ENCODE results near the gene SIL1.

SIL1 gene

DNA sequence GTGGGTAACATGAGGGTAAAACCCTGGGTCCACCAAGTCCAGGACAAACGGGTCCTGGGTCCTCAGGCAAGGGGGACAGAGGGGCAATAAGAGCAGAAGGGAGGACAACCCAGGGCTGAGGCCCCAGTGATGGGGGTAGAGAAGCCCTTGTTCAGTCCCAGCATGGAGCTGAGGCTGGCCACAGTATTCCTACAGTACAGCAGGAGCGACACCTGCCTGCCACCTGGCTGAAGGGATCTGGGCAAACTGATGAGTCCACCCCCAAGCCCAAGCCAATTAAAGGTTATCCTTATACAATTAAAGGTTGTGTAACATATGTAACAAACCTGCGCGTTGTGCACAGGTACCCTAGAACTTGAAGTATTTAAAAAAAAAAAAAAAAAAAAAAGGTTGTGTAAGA, 225.3 kb downstream of the SIL1 start:
- no peak for DNase-seq

DNA sequence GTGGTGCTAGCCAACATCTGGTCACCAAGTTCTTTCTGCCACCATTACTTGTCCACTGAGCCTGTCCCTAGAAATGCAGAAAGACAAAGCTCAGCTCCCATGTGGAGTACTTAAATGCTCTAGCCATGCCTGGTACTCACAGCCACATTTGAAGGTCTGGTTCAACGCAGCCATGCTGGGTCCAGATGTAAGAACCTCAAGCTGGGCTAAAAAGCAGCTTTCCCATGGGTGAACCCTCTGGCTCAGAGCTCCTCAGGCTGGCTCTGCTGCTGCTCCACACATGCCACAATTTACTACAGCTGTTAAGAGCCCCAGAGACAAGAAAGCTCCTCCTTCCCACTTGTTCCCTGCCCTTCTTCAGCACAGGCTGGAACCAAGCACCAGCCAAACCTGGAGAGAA, 225.9 kb downstream of the SIL1 start:
- DNase-seq = no peak

DNA sequence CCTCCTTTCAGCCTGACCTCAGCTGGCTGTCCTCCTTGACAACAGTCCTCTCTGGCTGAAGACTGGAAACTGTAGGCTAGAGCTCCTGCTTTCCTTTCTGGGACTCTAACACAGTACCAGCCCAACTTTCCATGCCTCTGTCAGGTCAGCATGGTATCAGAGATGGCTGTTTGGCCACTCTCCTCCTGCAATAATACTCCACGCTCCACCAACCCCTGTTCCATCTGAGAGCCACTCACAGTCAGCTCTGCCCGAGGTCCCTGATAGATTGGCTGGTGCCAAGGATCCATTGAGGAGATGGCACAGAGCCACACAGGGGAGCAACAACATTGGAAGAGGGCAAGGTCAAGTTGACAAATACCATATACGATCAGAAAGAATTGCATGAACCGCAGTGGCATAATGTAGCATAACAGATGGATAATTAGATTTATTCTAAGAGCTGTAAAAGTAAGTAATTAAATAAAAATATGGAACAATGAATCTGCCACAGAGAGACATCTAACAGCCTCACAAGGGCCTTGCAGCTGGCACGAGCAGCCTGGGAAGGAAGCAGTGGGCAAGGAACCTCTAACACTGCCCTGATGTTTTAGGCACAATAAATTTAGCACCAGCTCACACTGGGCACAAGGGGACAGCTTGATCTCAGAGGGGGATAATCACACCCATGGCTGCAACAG, 228.7 kb downstream of the SIL1 start:
- no peak for DNase-seq

- no peak for DNase-seq
Observed at GRCh38 chr5:138968601-138969000, 229.6 kb downstream of the SIL1 start.

GRCh38 chr5:138967791-138968448, 230.2 kb downstream of the SIL1 start:
- DNase-seq = no peak

- DNase-seq = no peak
Observed at GRCh38 chr5:138966236-138966985, 231.8 kb downstream of the SIL1 start.

GRCh38 chr5:138965626-138966025, 232.5 kb downstream of the SIL1 start:
- DNase-seq = no peak

- no peak for DNase-seq
Observed at GRCh38 chr5:138964647-138965201, 233.4 kb downstream of the SIL1 start.

DNA sequence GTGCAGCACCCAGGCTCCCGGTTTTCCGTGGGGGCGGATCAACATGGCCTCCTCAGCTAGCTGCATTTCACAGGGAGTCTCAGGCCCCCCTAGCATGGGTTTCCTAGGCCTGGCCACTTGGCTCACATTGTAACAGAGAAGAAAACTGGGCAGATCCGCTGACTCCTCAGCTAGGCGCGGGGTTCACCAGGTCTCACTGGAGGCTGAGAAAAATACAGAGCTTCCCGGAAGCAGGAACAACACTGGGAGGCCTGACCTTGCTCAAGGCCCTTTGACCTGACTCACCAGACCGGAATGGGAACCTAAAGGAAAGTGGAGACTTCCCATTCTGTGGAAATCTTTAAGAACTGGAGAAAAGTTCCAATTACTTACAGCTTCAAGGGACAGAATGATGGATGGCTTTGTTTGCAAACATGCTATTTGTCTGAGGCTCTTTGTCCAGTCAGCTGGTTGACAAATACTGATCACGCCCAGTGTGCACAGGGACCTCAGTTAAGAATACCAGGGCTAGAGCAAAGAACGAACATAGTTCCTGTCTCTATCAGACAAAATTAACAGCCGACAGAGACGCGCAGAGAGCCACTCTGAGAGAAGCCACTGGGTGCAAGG, 234.3 kb downstream of the SIL1 start:
- no peak for DNase-seq

DNA sequence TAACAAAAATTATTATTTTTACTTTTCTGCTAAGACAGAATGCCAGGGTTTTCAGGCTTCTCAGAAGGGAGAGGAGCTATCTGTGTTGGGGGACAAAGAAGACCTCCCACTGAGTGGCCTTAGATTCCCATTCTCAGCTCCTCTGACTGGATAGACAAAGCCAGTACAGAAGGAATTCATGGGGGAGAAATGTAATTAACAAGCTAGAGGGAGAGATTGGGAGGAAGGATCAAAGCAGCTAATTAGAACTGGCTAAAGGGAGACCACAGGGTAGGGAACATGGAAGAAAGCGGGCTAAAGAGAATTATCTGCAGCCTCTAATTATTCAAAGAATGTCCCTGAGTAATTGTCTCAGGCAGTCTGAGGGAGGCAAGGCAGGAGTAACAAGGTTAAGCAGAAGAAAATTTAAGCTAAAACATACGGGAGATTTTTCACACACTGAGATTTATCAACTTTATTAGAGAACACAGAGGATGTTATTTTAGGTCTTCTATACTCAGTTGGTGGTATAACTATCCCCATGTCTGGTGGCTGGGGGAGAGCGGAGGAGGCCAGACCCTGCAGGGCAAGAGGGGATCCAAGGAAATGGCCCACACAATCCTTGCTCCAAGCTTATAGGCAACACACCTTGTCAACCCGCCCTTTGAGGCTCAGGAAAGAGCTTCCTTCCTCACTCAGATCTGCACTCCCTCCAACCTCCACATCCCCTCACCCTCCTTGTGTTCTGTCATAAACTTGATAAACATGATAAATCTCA, 235.4 kb downstream of the SIL1 start:
- DNase-seq = no peak

DNA sequence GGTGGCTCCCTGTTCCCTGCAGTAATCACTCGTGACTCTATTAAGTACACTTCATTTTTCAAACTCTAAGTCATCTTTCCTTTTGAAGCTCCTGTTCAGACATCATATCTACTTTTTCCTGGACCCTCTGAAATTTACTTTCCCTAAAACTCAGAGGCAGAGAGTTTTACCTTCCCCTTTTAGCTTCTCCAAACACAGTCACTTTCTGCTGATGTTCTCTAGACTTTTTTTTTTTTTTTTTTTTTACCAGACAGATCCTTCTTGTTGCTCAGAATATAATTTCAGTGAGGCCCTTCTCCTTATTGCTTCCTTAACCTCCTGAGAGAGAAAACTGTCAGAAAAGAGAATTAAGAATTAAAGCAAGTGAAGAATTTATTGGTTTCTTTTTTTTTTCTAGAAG, 236.4 kb downstream of the SIL1 start:
- no peak for DNase-seq

- no peak for DNase-seq
Observed at GRCh38 chr5:138961221-138961620, 236.9 kb downstream of the SIL1 start.

- no peak for DNase-seq
Observed at GRCh38 chr5:138960145-138960692, 237.9 kb downstream of the SIL1 start.

DNA sequence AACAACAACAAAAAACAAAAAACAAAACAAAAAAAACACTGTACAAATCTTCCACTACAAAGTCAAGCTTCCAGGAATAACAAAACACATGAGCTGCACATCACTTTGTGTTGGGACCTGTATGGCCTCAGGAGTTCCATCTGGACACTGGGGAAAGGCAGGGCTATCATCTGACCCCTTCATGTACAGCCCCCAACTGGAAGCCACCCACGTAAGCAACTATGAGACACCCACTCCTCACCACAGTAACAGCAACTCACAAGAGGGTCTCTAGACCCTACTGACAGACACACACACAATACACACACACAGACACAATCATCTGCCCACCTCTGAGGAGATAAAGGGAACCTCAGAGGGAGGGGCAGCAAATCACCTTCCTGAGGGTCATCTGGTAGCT, 241.4 kb downstream of the SIL1 start:
- DNase-seq = no peak

DNA sequence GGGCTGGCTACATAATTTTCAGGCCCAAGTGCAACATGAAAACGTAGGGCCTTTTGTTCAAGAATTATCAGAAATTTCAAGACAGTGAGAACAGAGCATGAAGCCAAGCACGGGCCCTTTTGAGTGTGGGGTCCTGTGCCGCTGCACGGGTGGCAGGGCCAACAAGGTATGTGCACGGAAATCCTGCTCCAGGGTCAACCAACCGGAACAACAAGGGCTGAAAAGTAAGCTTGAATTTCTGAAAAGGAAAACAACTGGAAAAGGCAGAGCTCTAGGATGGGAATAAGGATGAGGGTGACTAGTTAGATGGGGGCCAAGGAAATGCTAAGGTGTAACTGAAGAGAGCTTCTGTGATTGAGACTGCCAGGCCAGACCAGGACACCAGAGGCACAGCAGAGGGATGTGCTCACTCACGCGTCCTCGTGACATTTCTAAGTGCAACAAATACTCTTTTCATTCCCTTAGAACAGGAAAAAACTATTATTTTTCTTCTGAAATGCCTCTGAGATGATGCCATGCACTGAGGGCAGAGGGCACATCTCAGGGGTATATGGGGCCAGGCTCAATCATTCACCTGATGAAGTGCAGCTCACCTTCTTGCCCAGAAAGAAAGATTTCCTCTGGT, 242.4 kb downstream of the SIL1 start:
- no peak for DNase-seq

DNA sequence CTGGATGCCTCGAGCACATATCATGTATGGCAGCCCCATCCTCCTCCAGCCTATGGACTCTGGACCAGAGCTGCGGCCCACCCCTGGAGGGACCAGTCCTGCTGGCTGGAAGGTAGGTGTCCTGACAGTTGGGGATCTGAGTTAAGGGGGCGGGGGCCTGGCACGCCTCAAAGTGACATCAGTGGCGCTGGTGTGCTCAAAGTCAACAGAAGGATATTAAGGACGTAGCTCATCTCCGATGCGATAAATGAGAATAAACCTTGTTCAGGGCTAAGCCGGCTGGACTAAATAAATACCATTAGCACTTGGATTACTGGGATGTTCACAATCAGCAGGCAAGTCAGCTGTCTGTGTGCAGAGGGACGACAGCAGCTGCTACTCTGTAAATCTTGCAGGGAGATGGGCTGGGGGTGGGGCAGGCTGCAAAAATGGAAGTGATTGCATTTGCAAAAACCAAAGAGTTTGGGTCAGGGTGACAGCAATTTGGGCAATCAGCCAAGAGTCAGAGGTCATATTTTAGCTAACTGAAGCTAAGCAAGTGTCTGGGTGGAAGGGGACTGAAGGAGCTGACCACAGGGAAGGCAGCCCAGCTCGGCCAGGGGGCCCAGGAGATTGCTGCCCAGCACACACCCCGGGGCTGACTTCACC, 243.0 kb downstream of the SIL1 start:
- no peak for DNase-seq

- DNase-seq = no peak
Observed at GRCh38 chr5:138954257-138955012, 243.7 kb downstream of the SIL1 start.

DNA sequence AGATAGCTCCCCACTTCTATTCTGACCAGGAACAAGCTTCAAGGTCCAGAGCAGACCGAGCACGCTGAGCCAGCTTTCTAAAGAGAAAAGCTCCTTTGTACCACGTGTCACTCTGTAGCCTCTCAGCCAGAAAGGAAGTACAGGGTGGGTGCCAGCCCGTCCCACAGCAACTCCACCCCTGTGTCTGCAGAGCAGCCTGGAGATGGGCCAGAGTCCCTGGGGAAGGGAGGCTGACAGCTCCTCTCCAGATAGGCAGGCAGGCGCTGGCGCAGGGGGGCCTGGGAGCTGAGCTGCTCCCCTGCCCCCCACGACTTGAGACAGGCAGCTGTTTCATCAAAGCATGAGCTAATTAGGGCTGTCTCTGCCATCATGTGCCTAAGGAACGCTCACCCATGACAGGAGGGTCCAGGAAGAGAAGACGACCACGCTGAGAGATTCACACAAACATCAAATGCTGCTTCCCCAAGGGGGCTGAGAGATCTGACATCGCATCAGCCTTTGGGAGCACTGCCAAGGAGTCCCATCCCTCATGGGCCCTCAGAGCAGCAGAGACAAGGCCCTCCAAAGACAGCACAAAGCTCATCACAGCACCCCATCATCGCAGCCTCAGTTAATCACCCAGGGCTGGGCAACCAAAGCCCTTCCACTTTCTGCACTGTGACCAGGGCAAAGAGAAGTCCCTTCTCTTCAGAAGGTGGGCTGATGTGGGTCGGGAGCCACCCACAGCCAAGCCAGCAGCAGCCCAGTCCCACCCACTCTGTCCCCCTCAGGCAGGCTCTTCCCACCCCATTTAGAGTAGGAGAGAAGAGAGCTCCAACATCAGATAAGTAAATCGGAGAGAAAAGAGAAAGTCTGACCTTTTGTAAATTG, 244.5 kb downstream of the SIL1 start:
- no peak for DNase-seq

DNA sequence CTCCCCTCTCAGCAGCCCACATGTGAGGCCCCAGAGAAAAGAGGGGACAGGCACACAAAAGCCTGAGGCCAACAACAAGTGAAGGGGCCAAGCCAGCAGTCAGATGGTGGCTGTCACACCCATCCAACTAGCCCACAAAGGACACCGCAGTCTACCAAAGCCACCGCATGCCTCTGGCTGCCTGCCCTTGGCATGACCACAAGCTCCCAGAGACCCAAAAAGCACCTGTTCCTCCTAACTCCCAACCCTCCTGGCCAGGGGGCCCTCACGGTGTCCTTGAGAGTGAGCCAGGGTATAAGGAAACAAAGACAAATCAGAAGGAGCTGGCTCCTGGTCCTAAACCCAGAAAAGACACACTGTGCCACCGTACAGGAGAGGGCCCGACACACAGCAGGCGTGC, 245.2 kb downstream of the SIL1 start:
- no peak for DNase-seq
